A549 treated with ZK216348 at 1 μM for 4 hours (cell line): ENCODE data around the gene EHD2. TPM values are rescaled to one million over a fixed set of nuclear protein-coding genes. Genes with fewer than 3 reads are reported as not detected.

Experiments
- total RNA-seq: library from RNA; stranded (reverse); fragments of 200-300 nt; extraction: Qiagen RNA extraction; gene quantifications from 5 replicates; pipeline ENCODE4 v1.2.3, GENCODE V29; 2022; ENCODE audit warnings: low read depth

Gene EHD2, protein sequence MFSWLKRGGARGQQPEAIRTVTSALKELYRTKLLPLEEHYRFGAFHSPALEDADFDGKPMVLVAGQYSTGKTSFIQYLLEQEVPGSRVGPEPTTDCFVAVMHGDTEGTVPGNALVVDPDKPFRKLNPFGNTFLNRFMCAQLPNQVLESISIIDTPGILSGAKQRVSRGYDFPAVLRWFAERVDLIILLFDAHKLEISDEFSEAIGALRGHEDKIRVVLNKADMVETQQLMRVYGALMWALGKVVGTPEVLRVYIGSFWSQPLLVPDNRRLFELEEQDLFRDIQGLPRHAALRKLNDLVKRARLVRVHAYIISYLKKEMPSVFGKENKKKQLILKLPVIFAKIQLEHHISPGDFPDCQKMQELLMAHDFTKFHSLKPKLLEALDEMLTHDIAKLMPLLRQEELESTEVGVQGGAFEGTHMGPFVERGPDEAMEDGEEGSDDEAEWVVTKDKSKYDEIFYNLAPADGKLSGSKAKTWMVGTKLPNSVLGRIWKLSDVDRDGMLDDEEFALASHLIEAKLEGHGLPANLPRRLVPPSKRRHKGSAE
- 98.0 to 174 TPM (median 156 TPM) in 5 replicates for total RNA-seq

GRCh38 chr19:47713046-47714021 lies at the start of gene EHD2:
Gene EHD2, plus strand, starts transcription at chr19:47713422. Its CDS starts 3,191 bp downstream, at chr19:47716613.

GRCh38 chr19:47745010-47745901 lies 32.0 kb downstream of the EHD2 start, which contains the start of gene NOP53:
Gene NOP53, plus strand, starts transcription at chr19:47745546. Its CDS starts 14 bp downstream, at chr19:47745560.

DNA sequence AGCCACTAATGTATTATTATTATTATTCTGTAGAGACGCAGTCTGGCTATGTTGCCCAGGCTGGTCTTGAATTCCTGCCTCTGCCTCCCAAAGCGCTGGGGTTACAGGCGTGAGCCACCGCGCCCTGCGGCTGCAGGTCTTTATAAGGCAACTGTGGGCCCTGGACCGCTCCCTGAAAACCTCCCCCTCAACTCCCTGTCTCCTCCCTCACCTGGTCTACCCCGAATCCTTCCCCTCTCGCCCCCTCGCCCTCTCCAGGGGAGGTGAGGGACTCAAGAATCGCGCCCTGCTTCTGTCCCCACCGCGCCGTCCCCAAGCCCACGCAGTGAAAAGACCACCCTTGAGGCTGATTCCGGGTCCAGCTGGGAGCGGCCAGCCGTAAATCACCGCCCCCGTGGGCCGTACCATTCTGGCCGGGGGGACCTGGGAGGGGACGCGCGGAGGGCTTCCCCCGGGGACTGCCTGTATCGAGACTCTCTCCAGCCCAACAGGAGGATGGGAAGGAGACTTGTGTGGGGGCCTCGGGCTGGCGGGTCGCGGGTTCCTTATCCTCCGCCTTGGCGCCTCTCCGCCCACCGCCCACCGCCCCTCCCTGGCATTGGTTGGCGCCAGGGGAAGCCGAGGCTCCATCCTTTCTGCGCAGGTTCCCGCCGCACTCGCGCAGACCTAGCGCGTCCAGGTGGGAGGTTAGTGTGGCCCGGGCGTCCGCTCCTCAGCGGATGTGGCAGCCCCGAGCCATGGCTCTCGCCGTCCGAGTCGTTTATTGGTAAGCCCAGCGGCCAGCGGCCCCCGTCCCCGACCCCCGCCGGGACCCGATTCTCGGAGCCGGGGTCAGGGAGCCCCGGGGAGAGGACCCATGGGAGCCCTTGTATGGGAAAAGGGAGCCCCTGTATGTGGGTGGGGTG lies 65.1 kb downstream of the EHD2 start, which contains the start of gene SELENOW:
Gene SELENOW, plus strand, starts transcription at position 655 of the 905 bp plus-strand sequence. Its CDS starts 83 bp downstream, at position 738.

Other genes with a start within 250 kb of the EHD2 start
- 0.18 to 1.1 TPM (median 0.40 TPM) in 5 replicates for gene SLC8A2, start 241.5 kb upstream of the EHD2 start, total RNA-seq
- gene KPTN, start 229.2 kb upstream of the EHD2 start, total RNA-seq: 18.5 to 21.5 TPM (median 19.6 TPM) in 5 replicates
- 84.2 to 111 TPM (median 92.8 TPM) in 5 replicates for gene NAPA, start 198.4 kb upstream of the EHD2 start, total RNA-seq
- not detected in 5 replicates for gene ZNF541, start 140.3 kb upstream of the EHD2 start, total RNA-seq
- 8.5 to 17.5 TPM (median 15.3 TPM) in 5 replicates for gene BICRA, start 104.3 kb upstream of the EHD2 start, total RNA-seq
- gene NOP53, start 32.1 kb downstream of the EHD2 start, total RNA-seq: 239 to 342 TPM (median 263 TPM) in 5 replicates
- 84.6 to 175 TPM (median 152 TPM) in 5 replicates for gene SELENOW, start 65.3 kb downstream of the EHD2 start, total RNA-seq
- gene TPRX1, start 91.1 kb downstream of the EHD2 start, total RNA-seq: not detected in 5 replicates
- not detected in 5 replicates for gene CRX, start 108.5 kb downstream of the EHD2 start, total RNA-seq
- gene TPRX2, start 145.8 kb downstream of the EHD2 start, total RNA-seq: not detected in 5 replicates
- not detected in 5 replicates for gene SULT2A1, start 172.9 kb downstream of the EHD2 start, total RNA-seq